ENCODE data around the gene SYT1. TPM values are rescaled to one million over a fixed set of nuclear protein-coding genes. Genes with fewer than 3 reads are reported as not detected.
A peak's percentile ranks its signal among the peaks of the same experiment; 100 is the strongest.

The SYT1 gene
- total RNA-seq, 1 experiment from 2014 or later, result 44.9 TPM

DNA sequence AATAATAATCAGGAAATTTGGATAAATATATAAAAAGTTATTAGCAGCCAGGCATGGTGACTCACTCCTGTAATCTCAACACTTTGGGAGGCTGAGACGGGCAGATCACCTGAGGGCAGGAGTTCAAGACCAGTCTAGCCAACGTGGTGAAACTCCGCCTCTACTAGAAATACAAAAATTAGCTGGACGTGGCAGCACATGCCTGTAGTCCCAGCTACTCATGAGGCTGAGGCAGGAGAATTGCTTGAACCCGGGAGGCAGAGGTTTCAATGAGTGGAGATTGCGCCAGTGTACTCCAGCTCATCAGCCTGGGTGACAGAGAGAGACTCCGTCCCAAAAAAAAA, 64.5 kb downstream of the SYT1 start:
- H3K9ac ChIP-seq (ENCODE audit: low read length), result no peak overlapping the region

DNA sequence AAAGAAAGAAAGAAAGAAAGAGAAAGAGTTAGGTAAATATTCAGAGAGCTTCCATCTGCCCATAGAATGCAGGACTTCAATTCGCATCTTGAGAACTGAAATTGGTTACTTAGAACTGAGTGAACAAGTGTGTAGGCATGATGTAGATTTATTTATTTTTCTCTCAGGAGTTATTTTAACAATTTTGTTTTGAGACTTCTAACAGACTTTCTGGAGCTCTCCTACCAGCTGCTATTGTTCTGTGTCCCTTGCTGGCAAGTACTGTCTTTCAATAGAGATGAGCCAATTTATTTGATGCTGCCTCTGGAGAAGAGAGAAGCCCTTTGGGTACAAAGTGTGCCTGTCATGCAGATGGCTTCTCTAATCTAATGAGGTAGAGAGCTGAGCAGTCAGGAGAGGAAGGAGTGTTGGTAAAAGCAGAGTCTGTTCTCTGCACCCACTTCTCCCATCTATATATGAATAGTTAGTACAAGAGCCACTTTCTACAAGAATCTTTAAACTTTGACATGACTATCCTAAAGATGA, 67.0 kb downstream of the SYT1 start:
- TF ChIP-seq, protein P1, sequence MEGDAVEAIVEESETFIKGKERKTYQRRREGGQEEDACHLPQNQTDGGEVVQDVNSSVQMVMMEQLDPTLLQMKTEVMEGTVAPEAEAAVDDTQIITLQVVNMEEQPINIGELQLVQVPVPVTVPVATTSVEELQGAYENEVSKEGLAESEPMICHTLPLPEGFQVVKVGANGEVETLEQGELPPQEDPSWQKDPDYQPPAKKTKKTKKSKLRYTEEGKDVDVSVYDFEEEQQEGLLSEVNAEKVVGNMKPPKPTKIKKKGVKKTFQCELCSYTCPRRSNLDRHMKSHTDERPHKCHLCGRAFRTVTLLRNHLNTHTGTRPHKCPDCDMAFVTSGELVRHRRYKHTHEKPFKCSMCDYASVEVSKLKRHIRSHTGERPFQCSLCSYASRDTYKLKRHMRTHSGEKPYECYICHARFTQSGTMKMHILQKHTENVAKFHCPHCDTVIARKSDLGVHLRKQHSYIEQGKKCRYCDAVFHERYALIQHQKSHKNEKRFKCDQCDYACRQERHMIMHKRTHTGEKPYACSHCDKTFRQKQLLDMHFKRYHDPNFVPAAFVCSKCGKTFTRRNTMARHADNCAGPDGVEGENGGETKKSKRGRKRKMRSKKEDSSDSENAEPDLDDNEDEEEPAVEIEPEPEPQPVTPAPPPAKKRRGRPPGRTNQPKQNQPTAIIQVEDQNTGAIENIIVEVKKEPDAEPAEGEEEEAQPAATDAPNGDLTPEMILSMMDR (IDR thresholded peaks at IDR 0.05 in 2 of 3, conservative IDR thresholded peaks at IDR 0.05 in 1 of 3; ENCODE audit: borderline replicate concordance in 1 of 3, insufficient read depth in 1 of 3, low read depth in 2 of 3, low read length in 2 of 3), result no peak
- TF ChIP-seq ELF1 (IDR thresholded peaks at IDR 0.05; ENCODE audit: borderline replicate concordance, low read depth) (no peak), EZH2phosphoT487 (IDR thresholded peaks at IDR 0.05; ENCODE audit: borderline replicate concordance) (no peak), CEBPB (IDR thresholded peaks at IDR 0.05; ENCODE audit: low read depth) (no peak), ZNF274 (IDR thresholded peaks at IDR 0.05; ENCODE audit: low read depth, low read length) (no peak), EGR1 (IDR thresholded peaks at IDR 0.05; ENCODE audit: low read depth) (no peak), RAD21 (IDR thresholded peaks at IDR 0.05; ENCODE audit: low read depth) (no peak)
- no peak overlapping the region for H3K4me2 ChIP-seq (ENCODE audit: low read length)
- H3K36me3 ChIP-seq (ENCODE audit: control insufficient read depth in 1 of 2, insufficient read depth in 2 of 2, low read length in 2 of 2), result no peaks in the 10 kb centered on the region
- no peaks in the 10 kb centered on the region for H4K20me1 ChIP-seq (ENCODE audit: insufficient read depth)
- no peaks in the 10 kb centered on the region for H3K79me2 ChIP-seq (ENCODE audit: insufficient read depth, low read length)
- peaks cover 13 to 31% of the 10 kb centered on the region in 2 experiments; a peak in 3 of 4 replicates for H3K4me1 ChIP-seq (ENCODE audit: control insufficient read depth in 1 of 2, insufficient read depth in 2 of 2, low read length in 2 of 2)
- no peak overlapping the region for H3K27ac ChIP-seq (ENCODE audit: low read depth, low read length)
- ChIA-PET RAD21 (ENCODE audit: low non-redundant PET in 1 of 2, low total read pairs in 2 of 2, uncharacterized antibody in 2 of 2, unreplicated experiment in 2 of 2) (no interaction called here), POLR2A (no interaction called here), CTCF (no interaction called here)
- H3K4me3 ChIP-seq (replicated peaks in 1 of 2; ENCODE audit: low read depth in 1 of 2, low read length in 2 of 2), result no peak overlapping the region
- ATAC-seq (no peak), DNase-seq (ENCODE audit: low read depth, low spot score) (no peak)
- no TSS peak for BruUV-seq (replicated peaks)
- H3K9me3 ChIP-seq (ENCODE audit: control insufficient read depth in 1 of 2, insufficient read depth in 1 of 2, low read depth in 1 of 2, low read length in 2 of 2), result no peaks in the 10 kb centered on the region
- H2AFZ ChIP-seq (ENCODE audit: low read depth, low read length, poor library complexity, severe bottlenecking), result no peak overlapping the region
- no peaks in the 10 kb centered on the region for H3K9me2 ChIP-seq (ENCODE audit: insufficient read depth)
- intact Hi-C loops (cut with micrococcal nuclease), result no loop called here
- H3K27me3 ChIP-seq (ENCODE audit: insufficient read depth, low read length), result no peaks in the 10 kb centered on the region
- no peak overlapping the region for H3K9ac ChIP-seq (ENCODE audit: low read length)

More for the DNA sequence above, 64.5 kb downstream of the SYT1 start:
- CTCF ChIA-PET, result no interaction called here
- no TSS peak for BruUV-seq (replicated peaks)
- ATAC-seq (peak; percentile 78), DNase-seq (ENCODE audit: low read depth, low spot score) (peak; percentile 56)
- Histone ChIP-seq H3K79me2 (ENCODE audit: insufficient read depth, low read length) (peaks cover 2% of the 10 kb centered on the region), H3K36me3 (ENCODE audit: control insufficient read depth in 1 of 2, insufficient read depth in 2 of 2, low read length in 2 of 2) (no peaks in the 10 kb centered on the region), H3K4me3 (replicated peaks in 1 of 2; ENCODE audit: low read depth in 1 of 2, low read length in 2 of 2) (no peak overlapping the region), H3K4me2 (ENCODE audit: low read length) (no peak overlapping the region), H4K20me1 (ENCODE audit: insufficient read depth) (no peaks in the 10 kb centered on the region), H3K9me2 (ENCODE audit: insufficient read depth) (no peaks in the 10 kb centered on the region), H2AFZ (ENCODE audit: low read depth, low read length, poor library complexity, severe bottlenecking) (no peak overlapping the region), H3K9me3 (ENCODE audit: control insufficient read depth in 1 of 2, insufficient read depth in 1 of 2, low read depth in 1 of 2, low read length in 2 of 2) (no peaks in the 10 kb centered on the region), H3K4me1 (ENCODE audit: control insufficient read depth in 1 of 2, insufficient read depth in 2 of 2, low read length in 2 of 2) (peaks cover 13 to 31% of the 10 kb centered on the region in 2 experiments; a peak in 3 of 4 replicates), H3K27ac (ENCODE audit: low read depth, low read length) (peak overlapping the region; percentile 46; the same call in 1 of the 2 replicates), H3K27me3 (ENCODE audit: insufficient read depth, low read length) (no peaks in the 10 kb centered on the region)
- RAD21 ChIA-PET (ENCODE audit: low non-redundant PET in 1 of 2, low total read pairs in 2 of 2, uncharacterized antibody in 2 of 2, unreplicated experiment in 2 of 2), result interaction anchor here (0.6 to 1.3 kb wide), 2 partner anchors 42 to 437 kb away, joined by 3 read pairs; no protein-coding TSS in a partner anchor
- intact Hi-C loops (cut with micrococcal nuclease), result loop anchor here (2.0 kb wide), 1 partner anchor 42 kb away; no protein-coding TSS in a partner anchor
- TF ChIP-seq, protein P2, sequence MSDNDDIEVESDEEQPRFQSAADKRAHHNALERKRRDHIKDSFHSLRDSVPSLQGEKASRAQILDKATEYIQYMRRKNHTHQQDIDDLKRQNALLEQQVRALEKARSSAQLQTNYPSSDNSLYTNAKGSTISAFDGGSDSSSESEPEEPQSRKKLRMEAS (IDR thresholded peaks at IDR 0.05), result peak; percentile 54; the same call in 1 of the 2 replicates
- TF ChIP-seq CEBPB (IDR thresholded peaks at IDR 0.05; ENCODE audit: low read depth), result no peak
- TF ChIP-seq FOSL1 (IDR thresholded peaks at IDR 0.05; ENCODE audit: low read depth), result 0 out of 2 replicates have a peak, but pooled peaks have one; percentile 15
- 0 out of 2 replicates have a peak, but pooled peaks have one; percentile 11 for TF ChIP-seq POLR2AphosphoS5 (IDR thresholded peaks at IDR 0.05; ENCODE audit: low read depth, low read length)
- POLR2A ChIA-PET, result interaction anchor here (0.6 to 1.8 kb wide), 10 partner anchors 9 to 955 kb away, joined by 3 to 6 read pairs (median 4); partner anchors contain the start of gene SYT1

All from HCT116 (cell line).